Kidney capillary endothelial cell (primary cell): ENCODE measurements around the gene PRCC.
"Not testable (repeated sequence)": the region's sequence is repeated elsewhere in the genome, so short reads cannot be mapped to it uniquely, and the experiment has no call there.

Experiments
- DNase-seq: peaks from one replicate; pipeline ENCODE4 v3.0.0-alpha.2; 2018; ENCODE audit warnings: low spot score

Gene PRCC

GRCh38 chr1:156744786-156745419 lies 22.4 kb upstream of the PRCC start:
- DNase-seq: no peak

- DNase-seq: no peak
These were observed 21.5 kb upstream of the PRCC start for GRCh38 chr1:156745881-156746280.

- no peak for DNase-seq
These were observed 21.0 kb upstream of the PRCC start for GRCh38 chr1:156746406-156746727.

GRCh38 chr1:156746728-156747631 lies 20.4 kb upstream of the PRCC start:
- peak; percentile 87 for DNase-seq

- DNase-seq: no peak
These were observed 19.3 kb upstream of the PRCC start for GRCh38 chr1:156747742-156748669.

GRCh38 chr1:156748670-156749418 lies 18.5 kb upstream of the PRCC start:
- peak; percentile 37 for DNase-seq

GRCh38 chr1:156749419-156750118 lies 17.8 kb upstream of the PRCC start:
- no peak for DNase-seq

GRCh38 chr1:156750191-156750672 lies 17.1 kb upstream of the PRCC start:
- no peak for DNase-seq

- peak; percentile 26 for DNase-seq
These were observed 16.5 kb upstream of the PRCC start for GRCh38 chr1:156750711-156751450.

- DNase-seq: no peak
These were observed 15.9 kb upstream of the PRCC start, which contains the start of gene HDGF for GRCh38 chr1:156751451-156751756. TSS of gene HDGF (minus strand) at chr1:156751675. CDS start at chr1:156751429, 246 bp downstream.

GRCh38 chr1:156751757-156752481 lies 15.4 kb upstream of the PRCC start:
- peak; percentile 87 for DNase-seq

- DNase-seq: no peak
These were observed 14.4 kb upstream of the PRCC start for GRCh38 chr1:156752843-156753482.

- DNase-seq: no peak
These were observed 13.1 kb upstream of the PRCC start for GRCh38 chr1:156754219-156754618.

- DNase-seq: no peak
These were observed 11.8 kb upstream of the PRCC start for GRCh38 chr1:156755527-156755950.

GRCh38 chr1:156756355-156756754 lies 11.0 kb upstream of the PRCC start:
- no peak for DNase-seq

- DNase-seq: not testable (repeated sequence)
These were observed 9.6 kb upstream of the PRCC start for GRCh38 chr1:156757572-156758253.

- no peak for DNase-seq
These were observed 7.1 kb upstream of the PRCC start for GRCh38 chr1:156760092-156760795.

- DNase-seq: no peak
These were observed 6.6 kb upstream of the PRCC start for GRCh38 chr1:156760796-156761104.
